GM13976 (cell line): Measurements from ENCODE around the gene VSIR.

ENCODE experiments used
- DNase-seq: peaks from one replicate; pipeline ENCODE4 v3.0.0; 2012; ENCODE audit warnings: low spot score
- in situ Hi-C: fragments of 300-500 bp; cut with MboI; formaldehyde crosslinking; loops from one replicate; pipeline ENCODE4 v1.12.0; 2022; ENCODE audit warnings: low sequenced_read_pairs, mixed read lengths, inconsistent platforms; ENCODE audit not compliant: unreplicated experiment
- TF ChIP-seq, protein P1 (sequence below): IDR thresholded peaks from 2 replicates; pipeline ENCODE4 v1.5.1; 2012; ENCODE audit warnings: borderline replicate concordance, mild to moderate bottlenecking; ENCODE audit not compliant: insufficient read depth; ENCODE audit errors: extremely low read depth, missing control alignments, control extremely low read depth

The VSIR gene

DNA sequence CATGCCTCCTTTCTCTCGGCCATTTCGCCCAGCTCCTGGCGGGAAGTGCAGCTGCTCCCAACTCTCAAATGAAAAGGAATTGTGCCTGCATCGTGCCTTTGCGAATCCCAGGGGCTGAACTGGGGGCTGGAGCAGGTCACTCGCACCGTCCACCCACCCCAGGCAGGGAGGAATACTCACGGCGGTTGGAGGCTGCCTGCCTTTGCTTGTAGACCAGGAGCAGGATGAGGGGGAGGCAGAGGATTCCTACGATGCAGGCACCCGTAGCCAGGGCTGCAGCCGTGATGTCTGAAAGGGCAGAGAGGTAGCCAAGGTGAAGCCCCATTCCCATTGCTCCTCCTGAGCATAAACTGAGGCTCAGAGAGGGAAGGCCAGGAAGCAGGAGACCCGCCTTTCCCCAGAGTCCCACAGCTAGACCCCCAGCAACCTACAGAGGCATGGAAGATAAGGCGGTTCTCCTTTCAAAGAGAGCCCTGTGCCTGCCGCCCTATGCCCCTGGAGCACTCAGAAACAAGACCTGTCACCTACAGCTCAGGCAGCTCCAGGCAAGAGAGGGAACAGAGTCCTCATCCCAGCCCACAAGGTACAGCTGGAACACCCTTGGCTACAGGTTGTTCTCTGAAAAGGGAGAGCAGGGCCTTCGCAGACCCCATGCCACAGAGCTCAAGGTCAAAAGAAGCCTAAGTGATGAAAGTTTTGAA, 18.0 kb downstream of the VSIR start:
- in situ Hi-C loops: no loop called here
- TF ChIP-seq, protein P1, sequence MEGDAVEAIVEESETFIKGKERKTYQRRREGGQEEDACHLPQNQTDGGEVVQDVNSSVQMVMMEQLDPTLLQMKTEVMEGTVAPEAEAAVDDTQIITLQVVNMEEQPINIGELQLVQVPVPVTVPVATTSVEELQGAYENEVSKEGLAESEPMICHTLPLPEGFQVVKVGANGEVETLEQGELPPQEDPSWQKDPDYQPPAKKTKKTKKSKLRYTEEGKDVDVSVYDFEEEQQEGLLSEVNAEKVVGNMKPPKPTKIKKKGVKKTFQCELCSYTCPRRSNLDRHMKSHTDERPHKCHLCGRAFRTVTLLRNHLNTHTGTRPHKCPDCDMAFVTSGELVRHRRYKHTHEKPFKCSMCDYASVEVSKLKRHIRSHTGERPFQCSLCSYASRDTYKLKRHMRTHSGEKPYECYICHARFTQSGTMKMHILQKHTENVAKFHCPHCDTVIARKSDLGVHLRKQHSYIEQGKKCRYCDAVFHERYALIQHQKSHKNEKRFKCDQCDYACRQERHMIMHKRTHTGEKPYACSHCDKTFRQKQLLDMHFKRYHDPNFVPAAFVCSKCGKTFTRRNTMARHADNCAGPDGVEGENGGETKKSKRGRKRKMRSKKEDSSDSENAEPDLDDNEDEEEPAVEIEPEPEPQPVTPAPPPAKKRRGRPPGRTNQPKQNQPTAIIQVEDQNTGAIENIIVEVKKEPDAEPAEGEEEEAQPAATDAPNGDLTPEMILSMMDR: no peak
- no peak for DNase-seq

GRCh38 chr10:71754562-71754961, 18.8 kb downstream of the VSIR start:
- in situ Hi-C loops: no loop called here
- DNase-seq: no peak
- TF ChIP-seq, protein P1: no peak

GRCh38 chr10:71753960-71754505, 19.3 kb downstream of the VSIR start:
- DNase-seq: no peak
- TF ChIP-seq, protein P1: no peak
- in situ Hi-C loops: no loop called here

GRCh38 chr10:71753091-71753959, 20.0 kb downstream of the VSIR start:
- in situ Hi-C loops: no loop called here
- TF ChIP-seq, protein P1: no peak
- no peak for DNase-seq

- TF ChIP-seq, protein P1: no peak
- in situ Hi-C loops: no loop called here
- no peak for DNase-seq
Observed at GRCh38 chr10:71752391-71753090, 20.8 kb downstream of the VSIR start.
